IPS DF 4.7 (cell line): ENCODE measurements around the gene DDX21.
"Not testable (repeated sequence)": the region's sequence is repeated elsewhere in the genome, so short reads cannot be mapped to it uniquely, and the experiment has no call there.

Experiments
- DNase-seq: peaks from one replicate; pipeline ENCODE4 v3.0.0-alpha.2; 2013; ENCODE audit warnings: low spot score; ENCODE audit errors: extremely low read depth

Gene DDX21

DNA sequence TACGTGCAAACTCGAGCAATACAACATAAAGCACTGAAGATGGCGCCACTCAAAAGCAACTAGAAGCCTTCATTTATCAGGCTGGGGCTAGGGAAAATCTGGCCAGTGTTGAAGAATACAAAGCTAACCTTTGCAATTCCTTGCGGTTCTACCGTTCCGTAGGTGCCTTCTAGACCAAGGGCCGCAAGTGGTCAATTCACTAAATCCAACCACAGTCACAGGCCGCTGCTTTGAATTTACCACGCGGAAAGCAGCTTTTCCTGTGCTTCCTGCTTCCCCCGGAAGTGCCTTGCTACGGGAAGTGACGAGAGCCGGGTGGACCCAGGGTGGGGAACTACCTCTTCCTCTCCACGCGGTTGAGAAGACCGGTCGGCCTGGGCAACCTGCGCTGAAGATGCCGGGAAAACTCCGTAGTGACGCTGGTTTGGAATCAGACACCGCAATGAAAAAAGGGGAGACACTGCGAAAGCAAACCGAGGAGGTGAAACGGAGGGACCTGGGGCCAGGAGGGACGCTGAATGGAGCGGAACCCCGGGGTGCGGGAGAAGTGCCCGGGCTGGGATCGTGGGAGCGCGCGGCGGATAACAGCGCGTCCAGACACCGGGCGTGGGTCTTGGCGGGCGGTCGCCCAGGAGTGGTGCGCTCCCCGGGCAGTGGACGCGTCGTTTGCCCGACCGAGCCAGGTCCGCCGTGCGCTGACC is at the start of gene DDX21:
DDX21 (plus strand) TSS at position 339 of the 701 bp plus-strand sequence; CDS start at position 395, 56 bp downstream.
- peak; percentile 60 for DNase-seq

DNA sequence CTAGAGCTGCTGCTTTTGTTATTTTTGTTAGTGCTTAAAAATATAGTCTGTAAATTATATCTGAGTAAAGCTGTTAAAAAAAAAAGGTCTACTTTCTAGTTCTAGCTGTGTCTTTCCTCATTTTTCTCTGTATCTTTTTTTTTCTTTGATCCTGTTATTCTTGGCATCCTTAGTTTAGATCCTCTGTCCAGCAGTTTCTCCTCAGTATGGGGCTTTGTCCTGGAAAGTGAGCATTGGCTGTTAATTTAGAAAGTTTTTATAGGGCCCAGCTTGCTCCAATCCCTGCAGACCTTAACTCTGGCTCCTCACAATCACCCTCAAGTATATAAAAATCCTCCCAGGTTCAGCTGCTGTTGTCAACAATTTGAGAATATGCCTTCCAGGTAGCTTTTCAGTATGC is 31.4 kb upstream of the DDX21 start:
- DNase-seq = no peak

DNA sequence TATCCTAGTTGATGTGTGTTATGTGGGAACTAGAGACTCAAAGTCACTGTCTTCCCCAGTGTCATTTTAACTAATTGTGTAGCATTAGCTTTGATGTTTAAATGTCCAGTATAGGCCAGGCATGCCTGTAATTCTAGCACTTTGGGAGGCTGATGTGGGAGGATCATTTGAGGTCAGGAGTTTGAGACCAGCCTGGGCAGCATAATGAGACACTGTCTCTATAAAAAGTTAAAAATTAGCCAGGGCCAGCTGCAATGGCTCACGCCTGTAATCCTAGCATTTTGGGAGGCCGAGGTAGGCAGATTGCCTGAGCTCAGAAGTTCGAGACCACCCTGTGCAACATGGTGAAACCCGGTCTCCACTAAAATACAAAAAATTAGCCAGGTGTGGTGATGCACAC is 30.5 kb upstream of the DDX21 start:
- DNase-seq = no peak

DNA sequence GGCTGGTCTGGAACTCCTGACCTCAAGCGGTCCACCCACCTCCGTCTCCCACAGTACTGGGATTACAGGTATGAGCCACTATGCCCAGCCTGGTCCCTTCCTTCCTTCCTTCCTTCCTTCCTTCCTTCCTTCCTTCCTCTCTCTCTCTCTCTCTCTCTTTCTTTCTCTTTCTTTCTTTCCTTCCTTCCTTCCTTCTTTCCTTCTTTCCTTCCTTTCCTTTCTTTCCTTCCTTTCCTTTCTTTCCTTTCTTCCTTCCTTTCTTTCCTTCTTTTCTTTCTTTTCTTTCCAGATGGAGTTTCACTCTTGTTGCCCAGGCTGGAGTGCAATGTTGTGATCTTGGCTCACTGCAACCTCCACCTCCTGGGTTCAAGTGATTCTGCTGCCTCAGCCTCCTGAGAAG is 26.8 kb upstream of the DDX21 start:
- not testable (repeated sequence) for DNase-seq

DNA sequence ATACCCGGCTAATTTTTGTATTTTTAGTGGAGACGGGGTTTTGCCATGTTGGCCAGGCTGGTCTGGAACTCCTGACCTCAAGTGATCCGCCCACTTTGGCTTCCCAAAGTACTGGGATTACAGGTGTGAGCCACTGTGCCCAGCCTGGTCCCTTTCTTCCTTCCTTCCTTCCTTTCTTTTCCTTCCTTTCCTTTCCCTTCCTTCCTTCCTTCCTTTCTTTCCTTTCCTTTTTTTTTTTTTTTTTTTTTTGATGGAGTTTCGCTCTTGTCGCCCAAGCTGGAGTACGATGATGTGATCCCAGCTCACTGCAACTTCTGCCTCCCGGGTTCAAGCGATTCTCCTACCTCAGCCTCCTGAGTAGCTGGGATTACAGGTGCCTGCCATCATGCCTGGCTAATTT is 26.1 kb upstream of the DDX21 start:
- not testable (repeated sequence) for DNase-seq

DNA sequence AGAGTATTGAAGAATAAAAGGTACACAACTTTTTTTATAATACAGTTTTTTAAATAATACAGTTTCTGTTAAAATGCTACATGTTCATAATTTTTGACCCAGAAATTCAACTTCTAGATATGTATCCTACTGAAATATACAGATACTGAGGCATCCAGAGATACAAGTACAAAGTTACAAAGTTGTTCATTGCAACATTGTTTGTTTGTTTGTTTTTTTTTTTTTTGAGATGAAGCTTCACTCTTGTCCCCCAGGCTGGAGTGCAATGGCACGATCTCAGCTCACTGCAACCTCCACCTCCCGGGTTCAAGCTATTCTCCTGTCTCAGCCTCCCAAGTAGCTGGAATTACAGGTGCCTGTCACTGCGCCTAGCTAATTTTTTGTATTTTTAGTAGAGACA is 23.1 kb upstream of the DDX21 start:
- not testable (repeated sequence) for DNase-seq

DNA sequence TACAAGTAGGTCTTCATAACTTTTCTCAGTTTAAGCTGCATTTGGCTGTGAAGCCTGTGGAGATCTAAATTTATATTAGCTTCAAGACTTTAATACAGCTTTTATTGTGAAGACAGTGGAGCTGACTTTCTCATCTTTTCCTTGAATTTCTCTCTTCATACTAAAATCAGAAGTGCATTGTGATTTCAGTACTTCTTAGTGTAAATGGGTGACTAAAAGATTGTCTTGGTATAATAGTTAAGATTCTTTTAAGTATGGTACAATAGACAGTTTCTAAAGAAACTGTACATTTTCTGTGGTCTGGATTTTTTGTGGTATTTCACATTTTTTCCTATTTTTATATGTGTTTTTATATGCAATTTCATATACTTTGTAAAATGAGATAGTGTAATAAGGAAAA is 21.0 kb upstream of the DDX21 start:
- DNase-seq = no peak

DNA sequence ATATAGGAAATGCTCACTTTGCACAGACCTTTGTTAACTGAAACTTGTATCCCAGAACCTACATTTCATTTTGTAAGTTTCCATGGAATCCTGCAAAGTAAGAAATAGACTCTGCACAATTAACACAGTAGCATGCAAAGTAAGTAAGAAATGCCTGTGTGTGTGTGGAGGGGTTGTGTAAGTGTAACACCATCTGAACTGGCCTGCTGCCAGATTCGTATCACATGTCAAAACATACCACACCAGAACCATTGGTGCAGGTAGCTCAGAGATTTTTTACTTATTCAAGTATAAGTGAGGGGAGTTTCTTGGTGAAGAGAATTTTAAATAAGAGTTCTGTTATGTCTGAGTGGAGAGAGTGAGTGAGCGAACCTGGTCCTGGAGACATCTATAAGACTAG is 17.9 kb upstream of the DDX21 start:
- no peak for DNase-seq

DNA sequence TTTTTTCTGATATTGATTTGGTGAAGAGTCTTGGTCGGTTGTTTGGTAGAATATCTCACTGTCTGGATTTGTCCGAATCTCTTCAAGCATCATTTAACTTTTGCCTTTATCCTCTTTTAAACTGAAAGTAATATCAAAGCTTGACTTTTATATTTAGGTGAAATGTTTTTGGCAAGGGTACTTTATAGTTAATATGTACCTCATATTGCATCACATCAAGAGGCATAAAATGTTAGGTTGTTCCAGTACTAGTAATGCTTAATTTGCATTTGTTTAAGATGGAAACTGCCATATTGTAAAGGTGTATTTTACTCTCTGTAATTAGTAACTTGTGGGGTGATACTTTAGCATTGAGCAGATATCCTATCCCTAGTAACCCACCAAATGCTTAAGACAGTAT is 17.1 kb upstream of the DDX21 start:
- DNase-seq = no peak

DNA sequence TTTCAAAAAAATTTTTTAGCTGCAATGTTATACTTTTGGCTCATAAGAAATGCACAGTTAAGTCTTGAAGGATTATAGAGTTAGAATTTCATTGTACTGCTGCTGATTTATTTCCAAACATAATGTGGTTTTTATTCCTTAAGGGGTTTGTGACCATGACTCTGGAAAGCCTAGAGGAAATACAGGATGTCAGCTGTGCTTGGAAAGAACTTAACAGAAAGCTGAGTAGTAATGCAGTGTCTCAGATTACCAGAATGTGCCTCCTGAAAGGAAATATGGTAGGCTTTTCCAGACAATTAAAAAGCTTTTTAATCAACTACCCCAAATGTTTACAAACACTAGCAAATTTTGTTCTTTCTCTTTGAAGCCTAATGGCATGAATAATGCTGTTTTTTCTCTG is 15.1 kb upstream of the DDX21 start:
- DNase-seq = not testable (repeated sequence)

DNA sequence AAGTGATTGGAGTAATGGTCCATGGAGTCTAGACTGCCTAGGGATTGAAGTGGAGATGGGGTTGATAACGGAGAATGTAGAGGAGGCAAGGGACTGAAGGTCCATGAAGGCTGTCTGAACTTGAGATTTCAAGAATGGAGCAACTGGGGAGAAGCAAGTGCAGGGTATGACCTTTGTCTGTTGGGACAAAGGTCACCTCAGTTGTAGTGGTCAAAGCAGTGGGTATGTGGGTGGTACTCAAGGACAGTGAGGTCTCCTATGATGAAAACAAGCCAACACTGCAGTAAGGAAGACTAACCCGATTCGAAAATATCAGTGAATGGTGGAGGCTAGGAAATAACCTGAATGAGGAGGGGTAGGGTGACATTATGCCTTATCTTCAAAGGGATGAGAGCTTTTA is 5.4 kb upstream of the DDX21 start:
- no peak for DNase-seq

DNA sequence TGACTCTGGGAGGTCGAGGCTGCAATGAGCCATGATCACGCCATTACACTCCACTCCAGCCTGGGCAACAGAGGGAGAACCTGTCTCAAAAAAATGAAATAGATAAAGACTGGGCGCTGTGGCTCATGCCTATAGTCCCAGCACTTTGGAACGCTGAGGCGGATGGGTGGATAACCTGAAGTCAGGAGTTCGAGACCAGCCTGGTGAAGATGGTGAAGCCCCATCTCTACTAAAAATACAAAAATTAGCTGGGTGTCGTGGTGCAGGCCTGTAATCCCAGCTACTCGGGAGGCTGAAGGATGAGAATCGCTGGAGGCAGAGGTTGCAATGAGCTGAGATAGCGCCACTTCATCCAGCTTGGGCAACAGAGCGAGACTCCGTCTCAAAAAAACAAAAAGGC is 1.1 kb upstream of the DDX21 start:
- no peak for DNase-seq

DNA sequence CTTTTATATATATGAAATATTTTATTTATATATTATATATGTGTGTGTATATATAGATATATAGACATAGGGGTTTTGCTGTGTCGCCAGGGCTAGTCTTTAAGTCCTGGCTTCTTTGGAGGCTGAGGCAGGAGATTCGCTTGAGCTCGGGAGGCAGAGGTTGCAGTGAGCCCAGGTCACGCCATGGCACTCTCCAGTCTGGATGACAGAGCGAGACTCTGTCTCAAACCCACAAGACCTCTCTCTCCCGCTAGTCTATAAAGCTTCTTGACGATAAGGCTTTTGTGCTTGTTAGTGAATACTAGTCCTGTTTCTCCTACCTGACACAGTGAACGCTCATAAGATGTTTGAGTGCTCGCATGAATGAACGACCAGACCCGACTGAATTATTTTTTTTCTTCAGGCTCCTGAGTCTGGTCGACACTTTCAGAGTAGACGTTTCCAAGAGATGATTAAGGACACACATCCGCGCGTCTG is 577 bp upstream of the DDX21 start:
- no peak for DNase-seq

DNA sequence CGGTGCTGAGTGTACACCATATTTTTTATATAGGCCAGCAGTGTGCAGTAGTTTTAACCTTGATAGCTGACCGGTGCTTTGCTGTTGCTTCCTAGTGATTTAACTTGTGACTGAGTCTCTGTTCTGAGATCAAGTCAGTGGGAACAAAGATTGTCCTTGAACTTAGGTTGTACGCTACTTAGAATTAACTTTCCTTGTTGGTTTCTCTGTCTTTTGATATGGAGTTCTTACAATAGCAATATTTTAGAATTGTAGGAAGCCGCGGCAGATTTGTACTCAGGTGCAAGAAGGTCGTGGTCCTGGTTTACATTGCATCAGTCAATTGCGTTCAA is 1.3 kb downstream of the DDX21 start:
- DNase-seq = no peak

DNA sequence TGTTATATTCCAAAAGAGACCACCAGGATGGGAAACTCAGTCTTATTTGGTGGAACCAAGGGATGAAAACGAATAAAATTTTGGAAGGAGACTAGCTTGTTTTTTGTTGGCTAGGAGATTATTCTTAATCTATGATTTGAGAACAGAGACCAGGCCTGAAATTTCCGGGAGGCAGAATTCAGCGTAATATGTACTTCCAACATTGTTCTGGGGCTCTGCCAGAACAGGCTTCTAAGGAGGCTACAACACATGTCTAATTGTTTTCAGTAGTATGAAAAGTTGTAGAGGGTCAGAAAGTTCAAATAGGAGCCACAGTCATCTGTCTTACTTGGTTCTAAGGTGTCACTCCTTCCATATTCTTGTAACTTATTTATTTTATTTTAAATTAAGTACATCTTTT is 1.7 kb downstream of the DDX21 start:
- no peak for DNase-seq

DNA sequence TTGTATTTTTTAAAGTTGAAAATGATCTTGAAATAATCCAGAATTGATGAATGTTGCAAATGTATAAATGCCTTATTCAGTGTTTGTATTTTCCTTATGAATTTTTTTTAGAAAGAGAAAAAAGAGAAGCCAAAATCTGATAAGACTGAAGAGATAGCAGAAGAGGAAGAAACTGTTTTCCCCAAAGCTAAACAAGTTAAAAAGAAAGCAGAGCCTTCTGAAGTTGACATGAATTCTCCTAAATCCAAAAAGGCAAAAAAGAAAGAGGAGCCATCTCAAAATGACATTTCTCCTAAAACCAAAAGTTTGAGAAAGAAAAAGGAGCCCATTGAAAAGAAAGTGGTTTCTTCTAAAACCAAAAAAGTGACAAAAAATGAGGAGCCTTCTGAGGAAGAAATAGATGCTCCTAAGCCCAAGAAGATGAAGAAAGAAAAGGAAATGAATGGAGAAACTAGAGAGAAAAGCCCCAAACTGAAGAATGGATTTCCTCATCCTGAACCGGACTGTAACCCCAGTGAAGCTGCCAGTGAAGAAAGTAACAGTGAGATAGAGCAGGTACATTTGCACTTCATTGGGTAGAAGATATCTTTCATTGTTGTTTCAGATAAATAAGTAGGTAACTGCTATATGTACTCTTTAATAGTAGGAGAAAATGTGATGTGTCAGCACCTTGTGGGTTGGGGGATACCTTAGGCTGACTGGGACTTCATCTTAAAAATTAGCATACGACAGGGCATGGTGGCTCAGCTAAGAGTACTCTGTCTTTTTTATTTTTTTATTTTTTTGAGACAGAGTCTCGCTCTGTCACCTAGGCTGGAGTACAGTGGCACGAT is 3.9 kb downstream of the DDX21 start:
- no peak for DNase-seq

DNA sequence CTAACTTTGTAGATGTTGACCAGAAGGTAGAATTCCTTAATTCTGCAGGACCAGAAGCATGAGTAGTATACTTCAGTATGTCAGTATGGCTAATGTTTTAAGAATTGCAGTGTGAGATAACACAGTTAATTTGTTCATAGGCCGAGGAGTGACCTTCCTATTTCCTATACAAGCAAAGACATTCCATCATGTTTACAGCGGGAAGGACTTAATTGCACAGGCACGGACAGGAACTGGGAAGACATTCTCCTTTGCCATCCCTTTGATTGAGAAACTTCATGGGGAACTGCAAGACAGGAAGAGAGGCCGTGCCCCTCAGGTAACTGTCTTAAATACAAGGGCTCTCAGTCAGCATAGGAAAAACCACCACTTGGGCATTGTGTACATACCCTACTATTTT is 7.2 kb downstream of the DDX21 start:
- no peak for DNase-seq

DNA sequence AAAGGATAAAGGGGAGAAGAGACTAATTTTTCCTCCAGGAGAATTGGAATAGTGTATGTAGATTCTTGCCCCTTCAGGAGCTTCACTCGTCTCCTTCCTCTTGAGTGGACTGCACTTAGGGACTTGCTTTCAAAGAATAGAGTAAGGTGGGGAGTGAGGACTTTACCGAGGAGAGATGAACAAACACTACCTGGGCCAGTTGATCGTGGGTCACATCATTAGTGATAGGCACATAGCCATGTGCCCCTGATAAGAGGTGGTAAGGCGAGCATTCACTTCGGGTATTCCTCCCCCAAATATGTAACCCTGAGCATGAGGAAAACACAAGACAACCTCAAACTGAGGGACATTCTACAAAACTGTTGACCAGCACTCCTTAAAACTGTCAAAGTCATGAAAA is 18.0 kb downstream of the DDX21 start:
- DNase-seq = no peak

DNA sequence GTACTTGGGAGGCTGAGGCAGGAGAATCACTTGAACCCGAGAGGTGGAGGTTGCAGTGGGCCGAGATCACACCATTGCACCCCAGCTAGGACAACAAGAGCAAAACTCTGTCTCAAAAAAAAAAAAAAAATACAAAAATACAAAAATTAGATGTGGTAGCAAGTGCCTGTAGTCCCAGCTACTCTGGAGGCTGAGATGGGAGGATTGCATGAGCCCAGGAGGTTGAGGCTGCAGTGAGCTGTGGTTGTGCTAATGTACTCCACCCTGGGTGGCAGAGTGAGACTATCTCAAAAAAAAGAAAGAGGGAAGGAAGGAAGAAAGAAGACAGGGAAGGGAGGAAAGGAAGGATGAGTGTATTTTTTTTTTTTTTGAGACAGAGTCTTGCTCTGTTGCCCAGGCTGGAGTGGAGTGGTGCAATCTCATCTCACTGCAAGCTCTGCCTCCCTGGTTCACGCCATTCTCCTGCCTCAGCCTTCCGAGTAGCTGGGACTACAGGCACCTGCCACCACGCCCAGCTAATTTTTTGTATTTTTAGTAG is 20.0 kb downstream of the DDX21 start:
- DNase-seq = not testable (repeated sequence)

DNA sequence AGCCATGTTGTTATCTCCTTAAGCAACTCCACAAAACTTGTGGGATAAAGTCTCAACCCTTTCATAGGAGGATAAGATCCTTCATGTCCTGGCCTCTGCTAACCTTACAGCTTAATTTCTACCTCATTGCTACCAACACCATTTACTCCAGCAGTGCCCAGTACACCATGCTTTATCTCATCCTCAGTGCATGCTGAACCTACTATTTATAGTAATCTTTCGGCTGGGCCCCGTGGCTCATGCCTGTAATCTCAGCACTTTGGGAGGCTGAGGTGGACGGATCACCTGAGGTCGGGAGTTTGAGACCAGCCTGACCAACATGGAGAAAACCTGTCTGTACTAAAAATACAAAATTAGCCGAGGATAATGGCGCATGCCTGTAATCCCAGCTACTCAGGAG is 23.8 kb downstream of the DDX21 start:
- DNase-seq = not testable (repeated sequence)

DNA sequence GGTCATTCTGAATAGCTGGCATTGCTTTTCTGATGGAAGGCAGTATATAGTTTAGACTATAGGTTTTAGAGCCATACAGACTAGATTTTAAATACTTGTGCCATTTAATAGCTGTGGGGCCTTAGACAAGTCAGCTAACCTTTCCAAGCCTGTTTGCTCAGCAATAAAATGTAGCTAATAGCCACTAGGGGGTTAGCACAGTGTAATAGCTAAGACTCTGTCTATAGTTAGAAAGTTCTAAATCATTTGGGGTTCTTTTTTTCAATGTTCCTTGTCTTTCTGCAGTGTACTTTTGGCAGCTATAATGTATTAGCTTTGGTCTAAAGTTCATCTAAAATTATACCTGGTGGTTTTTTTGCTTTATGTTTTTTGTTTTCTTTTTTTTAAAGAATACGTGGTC is 25.1 kb downstream of the DDX21 start:
- DNase-seq = no peak

DNA sequence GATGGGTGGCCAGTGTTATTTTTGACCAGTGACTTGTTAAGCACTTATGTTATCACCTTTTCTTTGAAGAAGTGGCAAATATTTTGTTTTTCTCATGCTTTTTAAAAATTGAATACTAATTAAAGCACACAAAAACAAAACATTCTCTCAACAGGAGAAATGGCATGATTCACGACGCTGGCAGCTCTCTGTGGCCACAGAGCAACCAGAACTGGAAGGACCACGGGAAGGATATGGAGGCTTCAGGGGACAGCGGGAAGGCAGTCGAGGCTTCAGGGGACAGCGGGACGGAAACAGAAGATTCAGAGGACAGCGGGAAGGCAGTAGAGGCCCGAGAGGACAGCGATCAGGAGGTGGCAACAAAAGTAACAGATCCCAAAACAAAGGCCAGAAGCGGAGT is 26.4 kb downstream of the DDX21 start:
- no peak for DNase-seq

DNA sequence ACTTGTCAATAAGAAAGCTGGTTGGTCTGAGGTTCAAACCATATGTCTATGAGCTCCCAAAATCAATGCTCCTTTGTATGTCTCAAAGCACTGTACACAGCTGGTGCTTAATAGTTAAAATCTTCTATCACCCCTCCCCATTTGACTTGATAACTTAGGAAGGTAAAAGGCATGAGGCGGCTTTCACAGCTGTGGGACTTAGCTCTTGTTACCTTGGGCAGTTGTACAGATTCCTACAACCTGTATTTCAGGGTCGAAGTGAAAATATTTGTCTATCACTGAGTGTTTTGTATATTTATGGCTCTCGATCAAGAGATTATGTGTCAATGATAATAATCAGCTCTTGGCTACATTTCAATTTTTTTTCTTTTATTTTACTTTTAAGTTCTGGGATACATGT is 31.6 kb downstream of the DDX21 start:
- no peak for DNase-seq
